ENCODE results near the gene PPP2R5B. TPM values are rescaled to one million over a fixed set of nuclear protein-coding genes. Genes with fewer than 3 reads are reported as not detected.

The PPP2R5B gene
- total RNA-seq, 4 donors from 2014 or later: 17.2 to 34.2 (median 24.3) TPM

DNA sequence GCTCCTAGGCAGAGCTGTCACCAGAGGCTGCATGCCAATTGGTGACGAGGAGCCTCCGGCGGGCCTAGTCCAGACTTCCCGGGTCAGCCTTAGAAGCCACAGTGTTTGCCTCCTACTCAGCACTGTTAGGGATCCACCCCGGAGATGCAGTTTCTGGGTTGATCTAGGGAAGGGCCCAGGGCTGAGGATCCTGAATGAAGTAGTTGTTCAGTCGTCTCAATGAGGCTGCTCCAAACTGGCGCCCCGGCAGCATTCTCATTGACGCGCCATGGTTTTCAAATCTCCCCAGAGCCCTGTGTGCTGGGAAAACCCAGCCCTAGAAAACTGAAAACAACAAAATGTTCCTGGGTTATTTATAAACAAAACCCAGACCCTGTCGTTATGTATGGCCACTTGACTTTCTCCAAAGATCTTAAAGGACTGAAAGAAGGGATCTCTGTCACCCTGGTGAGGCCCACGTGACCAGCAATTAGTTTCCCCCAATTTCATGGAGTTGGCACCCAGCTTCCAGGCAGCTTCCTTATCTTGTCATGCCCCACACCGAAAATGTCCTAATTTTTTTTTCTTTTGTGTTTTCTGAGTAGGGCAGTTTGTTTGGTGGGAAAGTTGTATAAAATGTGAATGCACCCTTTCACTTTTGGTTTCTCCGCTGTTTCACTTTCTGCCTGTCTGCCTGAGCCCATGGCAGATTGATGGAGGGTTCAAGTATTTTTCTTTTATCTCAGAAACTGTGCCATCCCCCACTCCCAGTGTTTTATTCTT, 44.1 kb upstream of the PPP2R5B start:
- in situ Hi-C loops (cut with MboI; ENCODE audit: low sequenced_read_pairs in 4 of 4): no loop called here
- no peaks in the 10 kb centered on the region for H3K27me3 ChIP-seq
- intact Hi-C loops (cut with DNase I; ENCODE audit: low total_unique reads): no loop called here

GRCh38 chr11:64881476-64881875, 43.0 kb upstream of the PPP2R5B start:
- intact Hi-C loops (cut with DNase I; ENCODE audit: low total_unique reads): no loop called here
- Histone ChIP-seq H3K27ac (peak overlapping the region in 3 of 4 donors; percentile 94 to 95 (median 94)), H3K9me3 (no peaks in the 10 kb centered on the region), H3K4me3 (no peak overlapping the region), H3K36me3 (no peaks in the 10 kb centered on the region), H3K27me3 (no peaks in the 10 kb centered on the region), H3K4me1 (peaks cover 34 to 38% of the 10 kb centered on the region in 2 donors)
- DNase-seq: no peak
- in situ Hi-C loops (cut with MboI; ENCODE audit: low sequenced_read_pairs in 4 of 4): no loop called here
- ATAC-seq: no peak
- TF ChIP-seq, protein P1, sequence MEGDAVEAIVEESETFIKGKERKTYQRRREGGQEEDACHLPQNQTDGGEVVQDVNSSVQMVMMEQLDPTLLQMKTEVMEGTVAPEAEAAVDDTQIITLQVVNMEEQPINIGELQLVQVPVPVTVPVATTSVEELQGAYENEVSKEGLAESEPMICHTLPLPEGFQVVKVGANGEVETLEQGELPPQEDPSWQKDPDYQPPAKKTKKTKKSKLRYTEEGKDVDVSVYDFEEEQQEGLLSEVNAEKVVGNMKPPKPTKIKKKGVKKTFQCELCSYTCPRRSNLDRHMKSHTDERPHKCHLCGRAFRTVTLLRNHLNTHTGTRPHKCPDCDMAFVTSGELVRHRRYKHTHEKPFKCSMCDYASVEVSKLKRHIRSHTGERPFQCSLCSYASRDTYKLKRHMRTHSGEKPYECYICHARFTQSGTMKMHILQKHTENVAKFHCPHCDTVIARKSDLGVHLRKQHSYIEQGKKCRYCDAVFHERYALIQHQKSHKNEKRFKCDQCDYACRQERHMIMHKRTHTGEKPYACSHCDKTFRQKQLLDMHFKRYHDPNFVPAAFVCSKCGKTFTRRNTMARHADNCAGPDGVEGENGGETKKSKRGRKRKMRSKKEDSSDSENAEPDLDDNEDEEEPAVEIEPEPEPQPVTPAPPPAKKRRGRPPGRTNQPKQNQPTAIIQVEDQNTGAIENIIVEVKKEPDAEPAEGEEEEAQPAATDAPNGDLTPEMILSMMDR (IDR thresholded peaks at IDR 0.05 in 4 of 5, conservative IDR thresholded peaks at IDR 0.05 in 1 of 5): no peak
- TF ChIP-seq POLR2A (IDR thresholded peaks at IDR 0.05): no peak

More for the DNA sequence above, 44.1 kb upstream of the PPP2R5B start:
- DNase-seq (no peak), ATAC-seq (no peak)
- TF ChIP-seq, protein P1 (IDR thresholded peaks at IDR 0.05 in 4 of 5, conservative IDR thresholded peaks at IDR 0.05 in 1 of 5): no peak
- TF ChIP-seq POLR2A (IDR thresholded peaks at IDR 0.05): no peak
- Histone ChIP-seq H3K4me3 (peak overlapping the region in 1 of 4 donors; percentile 6), H3K9me3 (no peaks in the 10 kb centered on the region), H3K27ac (peak overlapping the region; percentile 94 to 95 (median 94)), H3K36me3 (no peaks in the 10 kb centered on the region), H3K4me1 (peaks cover 45 to 48% of the 10 kb centered on the region in 2 donors)

DNA sequence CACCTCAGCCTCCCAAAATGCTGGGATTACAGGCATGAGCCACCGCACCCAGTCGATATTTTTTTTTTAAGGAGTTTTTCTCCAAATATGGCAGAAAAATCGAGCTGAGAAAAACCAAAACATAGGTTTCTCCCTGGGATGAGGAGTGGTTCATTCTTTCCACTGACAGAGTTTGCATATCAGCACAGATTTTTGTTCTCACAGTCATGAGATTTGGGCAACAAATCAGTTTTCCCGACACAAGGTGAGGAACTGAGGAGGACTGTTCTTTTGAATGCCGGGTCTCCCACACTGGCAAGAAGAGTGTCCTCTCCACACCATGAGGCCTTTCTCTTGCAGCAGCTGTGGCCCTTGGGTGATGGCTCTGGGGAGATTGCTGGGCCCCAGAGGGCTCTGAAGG, 42.2 kb upstream of the PPP2R5B start:
- intact Hi-C loops (cut with DNase I; ENCODE audit: low total_unique reads): no loop called here

DNA sequence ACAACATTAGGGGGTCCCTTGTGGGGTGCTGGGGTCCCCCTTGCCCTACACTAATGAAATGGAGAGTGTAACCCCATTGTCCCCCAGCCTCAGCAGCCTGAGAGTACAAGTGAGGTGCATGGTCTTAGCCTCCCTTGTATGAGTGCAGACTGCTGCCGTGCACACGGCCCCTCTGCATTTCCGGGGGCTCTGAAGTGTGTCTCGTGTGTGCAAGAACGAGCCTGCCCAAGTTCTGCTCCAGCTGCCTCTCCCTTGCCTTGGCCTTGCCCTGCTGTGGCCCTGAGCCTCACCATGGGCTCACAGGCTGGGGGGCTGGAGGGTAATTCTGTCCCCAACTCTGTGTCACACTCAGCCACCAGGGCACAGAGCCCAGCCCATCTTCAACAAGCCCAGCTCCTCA, 40.9 kb upstream of the PPP2R5B start:
- in situ Hi-C loops (cut with MboI; ENCODE audit: low sequenced_read_pairs in 4 of 4): no loop called here
- no peak overlapping the region for H3K4me3 ChIP-seq
- peaks cover 27 to 33% of the 10 kb centered on the region in 2 donors for H3K4me1 ChIP-seq
- no peak for DNase-seq
- no peak for ATAC-seq
- TF ChIP-seq POLR2A (IDR thresholded peaks at IDR 0.05): no peak
- TF ChIP-seq, protein P1 (IDR thresholded peaks at IDR 0.05 in 4 of 5, conservative IDR thresholded peaks at IDR 0.05 in 1 of 5): no peak
- peak overlapping the region in 3 of 4 donors; percentile 12 to 95 (median 24) for H3K27ac ChIP-seq
- H3K27me3 ChIP-seq: no peaks in the 10 kb centered on the region
- no peaks in the 10 kb centered on the region for H3K36me3 ChIP-seq
- H3K9me3 ChIP-seq: no peaks in the 10 kb centered on the region
- intact Hi-C loops (cut with DNase I; ENCODE audit: low total_unique reads): no loop called here

More for the DNA sequence above, 42.2 kb upstream of the PPP2R5B start:
- Histone ChIP-seq H3K9me3 (no peaks in the 10 kb centered on the region), H3K27ac (peak overlapping the region in 3 of 4 donors; percentile 94 to 95 (median 94)), H3K27me3 (no peaks in the 10 kb centered on the region), H3K4me3 (no peak overlapping the region), H3K4me1 (peaks cover 27 to 30% of the 10 kb centered on the region in 2 donors), H3K36me3 (no peaks in the 10 kb centered on the region)
- no peak for TF ChIP-seq POLR2A (IDR thresholded peaks at IDR 0.05)
- TF ChIP-seq, protein P1 (IDR thresholded peaks at IDR 0.05 in 4 of 5, conservative IDR thresholded peaks at IDR 0.05 in 1 of 5): no peak
- ATAC-seq (no peak), DNase-seq (no peak)
- in situ Hi-C loops (cut with MboI; ENCODE audit: low sequenced_read_pairs in 4 of 4): no loop called here
